RWPE2 (cell line): Measurements from ENCODE around the gene SULF2.

Experiments
- ATAC-seq: fragments of 200-7000 bp; cut with Tn5 transposase; 3 replicates; pipeline ENCODE4 v1.9.1; 2021; ENCODE audit warnings: low read depth
- DNase-seq: peaks from one replicate; pipeline ENCODE4 v3.0.0-alpha.2; 2020; ENCODE audit warnings: low spot score
- H3K27ac ChIP-seq: fragments of 450-650 bp; 2 replicates; pipeline ENCODE4 v1.5.1; 2017; ENCODE audit warnings: mild to moderate bottlenecking; ENCODE audit not compliant: poor library complexity, severe bottlenecking
- H3K27me3 ChIP-seq: fragments of 250-450 bp; sonication (Bioruptor Pico); 2 replicates; pipeline ENCODE4 v1.5.1; 2021; ENCODE audit warnings: mild to moderate bottlenecking, moderate library complexity; ENCODE audit not compliant: insufficient read depth, poor library complexity, severe bottlenecking
- H3K36me3 ChIP-seq: fragments of 250-450 bp; sonication (Bioruptor Pico); 2 replicates; pipeline ENCODE4 v1.5.1; 2020; ENCODE audit warnings: low read depth, mild to moderate bottlenecking, moderate library complexity
- H3K4me1 ChIP-seq: fragments of 250-450 bp; sonication (Bioruptor Pico); 2 replicates; pipeline ENCODE4 v1.5.1; 2021; ENCODE audit warnings: mild to moderate bottlenecking, moderate library complexity; ENCODE audit not compliant: insufficient read depth, poor library complexity, severe bottlenecking
- H3K4me3 ChIP-seq: fragments of 250-450 bp; sonication (Bioruptor Pico); 2 replicates; pipeline ENCODE4 v1.5.1; 2021; ENCODE audit warnings: mild to moderate bottlenecking, moderate library complexity; ENCODE audit not compliant: severe bottlenecking
- H3K9me3 ChIP-seq: fragments of 250-450 bp; sonication (Bioruptor Pico); 2 replicates; pipeline ENCODE4 v1.5.1; 2021; ENCODE audit warnings: mild to moderate bottlenecking, moderate library complexity; ENCODE audit not compliant: severe bottlenecking
- TF ChIP-seq, protein P1 (sequence below): fragments of 450-650 bp; IDR thresholded peaks from one replicate; pipeline ENCODE4 v1.5.1; 2017; ENCODE audit warnings: mild to moderate bottlenecking, moderate library complexity; ENCODE audit not compliant: poor library complexity, severe bottlenecking

Gene SULF2

DNA sequence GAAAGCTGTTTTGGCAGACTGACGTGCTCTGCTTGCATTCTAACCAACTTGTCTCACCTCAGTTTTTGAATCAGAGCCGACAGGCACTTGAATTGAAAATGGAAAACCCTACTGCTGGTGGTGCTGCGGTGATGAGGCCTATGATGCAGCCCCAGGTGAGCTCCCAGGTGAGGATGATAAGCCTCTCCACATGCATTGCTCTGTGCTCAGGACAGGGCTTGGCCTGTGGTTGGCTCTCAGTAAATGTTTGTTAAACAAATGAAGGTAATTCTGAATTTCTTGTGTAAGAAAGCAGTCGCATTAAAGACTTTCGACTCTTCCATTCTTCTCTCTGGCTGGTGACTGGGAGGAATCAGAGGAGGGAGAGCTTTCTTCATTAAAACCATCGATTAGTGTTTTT lies 136.3 kb downstream of the SULF2 start:
- ATAC-seq (no peak), DNase-seq (no peak)
- Histone ChIP-seq H3K27ac (no peak overlapping the region), H3K4me3 (no peak overlapping the region), H3K9me3 (no peaks in the 10 kb centered on the region), H3K4me1 (no peaks in the 10 kb centered on the region), H3K36me3 (peaks cover 100% of the 10 kb centered on the region), H3K27me3 (no peaks in the 10 kb centered on the region)
- TF ChIP-seq, protein P1, sequence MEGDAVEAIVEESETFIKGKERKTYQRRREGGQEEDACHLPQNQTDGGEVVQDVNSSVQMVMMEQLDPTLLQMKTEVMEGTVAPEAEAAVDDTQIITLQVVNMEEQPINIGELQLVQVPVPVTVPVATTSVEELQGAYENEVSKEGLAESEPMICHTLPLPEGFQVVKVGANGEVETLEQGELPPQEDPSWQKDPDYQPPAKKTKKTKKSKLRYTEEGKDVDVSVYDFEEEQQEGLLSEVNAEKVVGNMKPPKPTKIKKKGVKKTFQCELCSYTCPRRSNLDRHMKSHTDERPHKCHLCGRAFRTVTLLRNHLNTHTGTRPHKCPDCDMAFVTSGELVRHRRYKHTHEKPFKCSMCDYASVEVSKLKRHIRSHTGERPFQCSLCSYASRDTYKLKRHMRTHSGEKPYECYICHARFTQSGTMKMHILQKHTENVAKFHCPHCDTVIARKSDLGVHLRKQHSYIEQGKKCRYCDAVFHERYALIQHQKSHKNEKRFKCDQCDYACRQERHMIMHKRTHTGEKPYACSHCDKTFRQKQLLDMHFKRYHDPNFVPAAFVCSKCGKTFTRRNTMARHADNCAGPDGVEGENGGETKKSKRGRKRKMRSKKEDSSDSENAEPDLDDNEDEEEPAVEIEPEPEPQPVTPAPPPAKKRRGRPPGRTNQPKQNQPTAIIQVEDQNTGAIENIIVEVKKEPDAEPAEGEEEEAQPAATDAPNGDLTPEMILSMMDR, result no peak

DNA sequence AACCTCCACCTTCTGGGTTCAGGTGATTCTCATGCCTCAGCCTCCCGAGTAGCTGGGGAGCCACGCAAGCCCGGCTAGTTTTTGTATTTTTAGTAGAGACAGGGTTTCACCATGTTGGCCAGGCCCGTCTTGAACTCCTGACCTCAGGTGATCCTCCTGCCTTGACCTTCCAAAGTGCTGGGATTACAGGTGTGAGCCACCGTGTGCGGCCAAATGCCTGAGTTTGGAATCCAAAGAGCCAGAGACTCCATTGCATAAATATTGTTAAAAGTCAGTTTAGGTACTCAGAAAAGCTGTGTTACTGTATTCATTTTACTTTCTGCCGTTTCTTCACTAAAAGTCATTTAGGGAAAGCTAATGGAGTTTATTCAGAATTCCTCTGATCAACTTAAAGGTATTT lies 137.3 kb downstream of the SULF2 start:
- peaks cover 100% of the 10 kb centered on the region for H3K36me3 ChIP-seq
- H3K27me3 ChIP-seq, result no peaks in the 10 kb centered on the region
- no peaks in the 10 kb centered on the region for H3K9me3 ChIP-seq
- no peak for DNase-seq
- no peak for ATAC-seq
- H3K27ac ChIP-seq, result no peak overlapping the region
- no peak overlapping the region for H3K4me3 ChIP-seq
- TF ChIP-seq, protein P1, result no peak
- H3K4me1 ChIP-seq, result no peaks in the 10 kb centered on the region

DNA sequence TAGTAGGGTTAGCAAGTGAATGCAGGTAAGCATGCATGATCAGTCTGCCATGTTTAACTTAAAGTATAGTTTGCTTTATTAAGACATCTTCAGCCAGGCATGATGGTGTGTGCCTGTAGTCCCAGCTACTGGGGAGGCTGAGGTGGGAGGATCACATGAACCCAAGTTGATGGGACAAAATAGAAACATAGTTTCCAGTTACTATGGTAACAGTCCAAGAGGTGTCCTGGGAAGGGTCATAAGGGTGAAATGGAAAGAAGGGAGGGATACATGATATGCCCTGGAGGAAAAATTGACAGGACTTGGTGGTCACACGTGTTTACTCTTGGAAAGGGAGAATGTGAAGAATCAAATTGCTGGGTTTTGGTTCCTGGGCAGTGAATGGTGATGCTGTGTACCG lies 139.6 kb downstream of the SULF2 start:
- Histone ChIP-seq H3K36me3 (peaks cover 95% of the 10 kb centered on the region), H3K9me3 (no peaks in the 10 kb centered on the region)

DNA sequence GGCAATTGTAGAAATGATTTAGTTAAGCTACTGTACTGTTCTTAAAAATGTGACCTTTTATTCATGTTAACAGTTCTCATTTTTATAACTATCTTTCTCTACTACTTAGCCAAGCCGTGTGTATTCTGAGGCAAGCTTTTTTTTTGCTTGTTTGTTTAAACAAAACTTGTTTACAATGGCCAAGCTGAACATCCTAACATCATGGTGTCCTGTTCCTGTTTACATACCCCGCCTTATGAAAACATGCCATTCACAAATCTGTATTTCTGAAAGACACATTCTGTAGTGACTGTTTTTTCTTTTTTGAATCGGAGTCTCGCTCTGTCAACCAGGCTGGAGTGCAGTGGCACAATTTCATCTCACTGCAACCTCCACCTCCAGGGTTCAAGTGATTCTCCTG lies 142.7 kb downstream of the SULF2 start:
- H3K36me3 ChIP-seq, result peaks cover 92% of the 10 kb centered on the region
- H3K27ac ChIP-seq, result no peak overlapping the region
- DNase-seq (no peak), ATAC-seq (no peak)
- no peaks in the 10 kb centered on the region for H3K9me3 ChIP-seq
- H3K4me1 ChIP-seq, result no peaks in the 10 kb centered on the region
- no peaks in the 10 kb centered on the region for H3K27me3 ChIP-seq
- H3K4me3 ChIP-seq, result no peak overlapping the region
- TF ChIP-seq, protein P1, result no peak

More for the DNA sequence above, 139.6 kb downstream of the SULF2 start:
- no peak overlapping the region for H3K27ac ChIP-seq
- H3K27me3 ChIP-seq, result no peaks in the 10 kb centered on the region
- TF ChIP-seq, protein P1, result no peak
- no peak overlapping the region for H3K4me3 ChIP-seq
- no peak for ATAC-seq
- no peak for DNase-seq
- no peaks in the 10 kb centered on the region for H3K4me1 ChIP-seq

DNA sequence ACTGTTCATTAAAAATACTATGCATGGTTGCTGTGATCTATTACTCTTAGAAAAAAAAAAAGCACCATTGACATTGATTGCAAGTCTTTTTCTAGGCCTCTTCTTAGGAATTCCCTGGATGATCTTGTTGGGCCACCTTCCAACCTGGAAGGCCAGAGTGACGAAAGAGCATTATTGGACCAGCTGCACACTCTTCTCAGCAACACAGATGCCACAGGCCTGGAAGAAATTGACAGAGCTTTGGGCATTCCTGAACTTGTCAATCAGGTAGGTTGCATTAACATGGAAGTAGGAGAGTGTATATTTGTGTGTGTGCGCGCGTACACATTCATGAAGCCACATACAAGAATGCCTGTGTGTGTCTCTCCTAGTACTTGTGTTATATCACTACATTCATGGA lies 143.2 kb downstream of the SULF2 start:
- DNase-seq (no peak), ATAC-seq (no peak)
- Histone ChIP-seq H3K9me3 (no peaks in the 10 kb centered on the region), H3K36me3 (peaks cover 92% of the 10 kb centered on the region), H3K27ac (no peak overlapping the region), H3K27me3 (no peaks in the 10 kb centered on the region), H3K4me1 (no peaks in the 10 kb centered on the region), H3K4me3 (no peak overlapping the region)
- TF ChIP-seq, protein P1, result no peak
